Stomach (tissue), 4 donors: ENCODE results near the gene KCNV2.

Experiments
- EP300 ChIP-seq: sonication (generic); formaldehyde crosslinking; IDR thresholded peaks from one replicate; pipeline ENCODE4 v1.6.1; 2017; ENCODE audit warnings: antibody characterized with exemption
- POLR2A ChIP-seq, 4 donors: fragments of 450-650 bp; IDR thresholded peaks; one replicate each; pipeline ENCODE4 v1.6.1; 2016; ENCODE audit warnings: antibody characterized with exemption in 4 of 4, control low read depth in 2 of 4, mild to moderate bottlenecking in 1 of 4, moderate library complexity in 1 of 4
- POLR2AphosphoS5 ChIP-seq, 3 donors: sonication (generic); formaldehyde crosslinking; IDR thresholded peaks; one replicate each; pipeline ENCODE4 v1.6.1; 2016; ENCODE audit warnings: antibody characterized with exemption in 3 of 3
- TF ChIP-seq, protein P1 (sequence below), 7 experiments: fragments of 450-650 bp in 4 of 7; fragments of 200-600 bp in 3 of 7; sonication (generic) in 3 of 7; IDR thresholded peaks; one replicate each; pipeline ENCODE4 v1.5.1; 2016 to 2019; ENCODE audit warnings: antibody characterized with exemption in 7 of 7, control low read depth in 2 of 7, mild to moderate bottlenecking in 1 of 7

DNA sequence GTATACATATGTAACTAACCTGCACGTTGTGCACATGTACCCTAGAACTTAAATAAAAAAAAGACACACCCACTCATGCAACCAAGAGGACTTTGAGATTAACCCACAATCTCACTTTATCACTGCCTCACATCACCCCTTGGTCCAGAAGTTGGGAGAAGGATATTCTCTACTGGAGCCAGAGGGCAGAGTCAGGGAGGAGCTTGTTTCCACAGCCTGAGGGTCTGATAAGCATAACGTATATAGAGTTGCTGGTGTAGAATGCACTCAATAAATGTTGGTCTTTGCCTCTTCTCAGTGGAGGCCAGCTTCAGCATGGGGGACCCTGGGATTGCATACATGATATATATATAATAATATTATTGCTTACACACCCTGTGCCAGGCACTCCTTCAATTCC is 10.1 kb downstream of the KCNV2 start:
- TF ChIP-seq, protein P1, sequence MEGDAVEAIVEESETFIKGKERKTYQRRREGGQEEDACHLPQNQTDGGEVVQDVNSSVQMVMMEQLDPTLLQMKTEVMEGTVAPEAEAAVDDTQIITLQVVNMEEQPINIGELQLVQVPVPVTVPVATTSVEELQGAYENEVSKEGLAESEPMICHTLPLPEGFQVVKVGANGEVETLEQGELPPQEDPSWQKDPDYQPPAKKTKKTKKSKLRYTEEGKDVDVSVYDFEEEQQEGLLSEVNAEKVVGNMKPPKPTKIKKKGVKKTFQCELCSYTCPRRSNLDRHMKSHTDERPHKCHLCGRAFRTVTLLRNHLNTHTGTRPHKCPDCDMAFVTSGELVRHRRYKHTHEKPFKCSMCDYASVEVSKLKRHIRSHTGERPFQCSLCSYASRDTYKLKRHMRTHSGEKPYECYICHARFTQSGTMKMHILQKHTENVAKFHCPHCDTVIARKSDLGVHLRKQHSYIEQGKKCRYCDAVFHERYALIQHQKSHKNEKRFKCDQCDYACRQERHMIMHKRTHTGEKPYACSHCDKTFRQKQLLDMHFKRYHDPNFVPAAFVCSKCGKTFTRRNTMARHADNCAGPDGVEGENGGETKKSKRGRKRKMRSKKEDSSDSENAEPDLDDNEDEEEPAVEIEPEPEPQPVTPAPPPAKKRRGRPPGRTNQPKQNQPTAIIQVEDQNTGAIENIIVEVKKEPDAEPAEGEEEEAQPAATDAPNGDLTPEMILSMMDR (IDR thresholded peaks at IDR 0.05), result no peak
- TF ChIP-seq EP300 (no peak), POLR2AphosphoS5 (IDR thresholded peaks at IDR 0.05) (no peak), POLR2A (IDR thresholded peaks at IDR 0.05) (no peak)
